Effector CD4-positive, alpha-beta T cell (primary cell): ENCODE data around the gene MTA3.

Experiments
- DNase-seq: peaks from one replicate; pipeline ENCODE4 v3.0.0-alpha.2; 2020

Gene MTA3

GRCh38 chr2:42765686-42766085 is 197.3 kb downstream of the MTA3 start:
- DNase-seq = no peak

- DNase-seq = no peak
Observed at GRCh38 chr2:42767080-42767898, 198.9 kb downstream of the MTA3 start.

GRCh38 chr2:42767899-42768705 is 199.7 kb downstream of the MTA3 start:
- no peak for DNase-seq

GRCh38 chr2:42768706-42769256 is 200.3 kb downstream of the MTA3 start:
- no peak for DNase-seq

- DNase-seq = no peak
Observed at GRCh38 chr2:42769583-42770287, 201.3 kb downstream of the MTA3 start.

GRCh38 chr2:42770288-42771131 is 202.1 kb downstream of the MTA3 start:
- no peak for DNase-seq

GRCh38 chr2:42771546-42772153 is 203.2 kb downstream of the MTA3 start:
- no peak for DNase-seq

- no peak for DNase-seq
Observed at GRCh38 chr2:42775186-42775585, 206.8 kb downstream of the MTA3 start.

GRCh38 chr2:42775810-42776209 is 207.4 kb downstream of the MTA3 start:
- no peak for DNase-seq

- no peak for DNase-seq
Observed at GRCh38 chr2:42777883-42778805, 209.7 kb downstream of the MTA3 start.

- DNase-seq = no peak
Observed at GRCh38 chr2:42781181-42781580, 212.7 kb downstream of the MTA3 start.

GRCh38 chr2:42783511-42783910 is 215.1 kb downstream of the MTA3 start:
- DNase-seq = no peak

GRCh38 chr2:42784204-42784880 is 215.9 kb downstream of the MTA3 start:
- no peak for DNase-seq

GRCh38 chr2:42786561-42787345 is 218.3 kb downstream of the MTA3 start:
- no peak for DNase-seq

- no peak for DNase-seq
Observed at GRCh38 chr2:42787424-42787787, 219.0 kb downstream of the MTA3 start.

- DNase-seq = no peak
Observed at GRCh38 chr2:42787788-42788477, 219.5 kb downstream of the MTA3 start.

- no peak for DNase-seq
Observed at GRCh38 chr2:42788478-42788793, 220.0 kb downstream of the MTA3 start.

- no peak for DNase-seq
Observed at GRCh38 chr2:42788882-42789281, 220.4 kb downstream of the MTA3 start.

- no peak for DNase-seq
Observed at GRCh38 chr2:42789751-42790150, 221.3 kb downstream of the MTA3 start.
